Measurements from ENCODE around the gene TENT5A.

The TENT5A gene

GRCh38 chr6:81789291-81789690 lies 36.8 kb upstream of the TENT5A start (continued):
- TF ChIP-seq ZNF394 (tag by site-specific recombination; IDR thresholded peaks at IDR 0.05; ENCODE audit: borderline replicate concordance) (no peak), ZNF473 (tag by site-specific recombination; IDR thresholded peaks at IDR 0.05) (no peak), YY1 (tag by site-specific recombination; IDR thresholded peaks at IDR 0.05) (no peak), EGR2 (tag by site-specific recombination; IDR thresholded peaks at IDR 0.05; ENCODE audit: low read depth) (no peak), ZXDB (tag by site-specific recombination; IDR thresholded peaks at IDR 0.05) (no peak)

DNA sequence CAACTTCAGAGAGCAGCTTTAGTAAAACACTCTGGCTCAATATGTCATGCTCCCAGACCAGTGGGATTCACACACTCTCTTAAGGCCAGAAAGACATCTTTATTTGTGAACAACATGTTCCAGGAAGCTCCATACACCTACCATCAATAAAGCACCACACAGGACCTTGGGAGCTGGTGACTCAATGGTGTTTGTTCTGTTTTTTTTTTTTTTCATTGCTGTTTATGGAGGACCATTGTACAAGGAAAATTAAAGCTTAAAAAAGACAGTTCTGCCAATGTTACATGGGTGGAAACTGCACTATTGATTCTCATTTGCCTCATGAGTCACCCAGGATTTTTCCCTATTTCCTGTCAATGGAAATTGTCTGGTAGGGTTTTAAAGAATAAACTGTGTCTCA lies 36.3 kb upstream of the TENT5A start:
- no peak overlapping the region for H3K27ac ChIP-seq (ENCODE audit: extremely low read depth, low read depth, low read length)
- POLR2A ChIA-PET: interaction anchor here (0.6 to 1.3 kb wide), 3 partner anchors 22 to 472 kb away, joined by 3 to 5 read pairs (median 4); no protein-coding TSS in a partner anchor

GRCh38 chr6:81787313-81788068 lies 35.0 kb upstream of the TENT5A start:
- ChIA-PET POLR2A (no interaction called here), CTCF (interaction anchor here (0.5 kb wide), 1 partner anchor 552 kb away, joined by 3 read pairs; no protein-coding TSS in a partner anchor)
- Histone ChIP-seq H3K4me1 (ENCODE audit: control insufficient read depth, insufficient read depth, low read length) (peaks cover 3% of the 10 kb centered on the region), H3K4me3 (ENCODE audit: low read depth, low read length) (no peak overlapping the region), H3K36me3 (ENCODE audit: control insufficient read depth in 2 of 2, insufficient read depth in 1 of 2, low read length in 2 of 2) (no peaks in the 10 kb centered on the region), H3K9me3 (ENCODE audit: control insufficient read depth, insufficient read depth, low read depth, low read length) (no peaks in the 10 kb centered on the region), H3K27ac (ENCODE audit: extremely low read depth, low read depth, low read length) (no peak overlapping the region)
- no peak for TF ChIP-seq SALL2 (tag by site-specific recombination; IDR thresholded peaks at IDR 0.05; ENCODE audit: borderline replicate concordance)
- TF ChIP-seq, protein P1, sequence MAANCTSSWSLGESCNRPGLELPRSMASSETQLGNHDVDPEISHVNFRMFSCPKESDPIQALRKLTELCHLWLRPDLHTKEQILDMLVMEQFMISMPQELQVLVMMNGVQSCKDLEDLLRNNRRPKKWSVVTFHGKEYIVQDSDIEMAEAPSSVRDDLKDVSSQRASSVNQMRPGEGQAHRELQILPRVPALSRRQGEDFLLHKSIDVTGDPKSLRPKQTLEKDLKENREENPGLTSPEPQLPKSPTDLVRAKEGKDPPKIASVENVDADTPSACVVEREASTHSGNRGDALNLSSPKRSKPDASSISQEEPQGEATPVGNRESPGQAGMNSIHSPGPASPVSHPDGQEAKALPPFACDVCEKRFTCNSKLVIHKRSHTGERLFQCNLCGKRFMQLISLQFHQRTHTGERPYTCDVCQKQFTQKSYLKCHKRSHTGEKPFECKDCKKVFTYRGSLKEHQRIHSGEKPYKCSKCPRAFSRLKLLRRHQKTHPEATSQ (tag by site-specific recombination; IDR thresholded peaks at IDR 0.05): no peak
- no peak for TF ChIP-seq YY2 (tag by site-specific recombination; IDR thresholded peaks at IDR 0.05)
- no peak for TF ChIP-seq ZNF433 (tag by site-specific recombination; IDR thresholded peaks at IDR 0.05; ENCODE audit: low read depth)
- no peak for TF ChIP-seq GLIS2 (tag by site-specific recombination; IDR thresholded peaks at IDR 0.05)
- TF ChIP-seq KLF16 (tag by site-specific recombination; IDR thresholded peaks at IDR 0.05): no peak
- no peak for TF ChIP-seq ZNF248 (tag by site-specific recombination; IDR thresholded peaks at IDR 0.05)
- TF ChIP-seq SCRT1 (tag by site-specific recombination; IDR thresholded peaks at IDR 0.05; ENCODE audit: borderline replicate concordance): no peak
- TF ChIP-seq ZNF146 (tag by site-specific recombination; IDR thresholded peaks at IDR 0.05): no peak
- TF ChIP-seq BCL11B (tag by site-specific recombination; IDR thresholded peaks at IDR 0.05; ENCODE audit: low read depth): no peak
- TF ChIP-seq ZNF544 (tag by site-specific recombination; IDR thresholded peaks at IDR 0.05): no peak
- no peak for TF ChIP-seq KLF9 (tag by site-specific recombination; IDR thresholded peaks at IDR 0.05; ENCODE audit: low read depth)
- TF ChIP-seq GLI2 (tag by site-specific recombination; IDR thresholded peaks at IDR 0.05; ENCODE audit: borderline replicate concordance, low read depth): no peak
- no peak for TF ChIP-seq SP7 (tag by site-specific recombination; IDR thresholded peaks at IDR 0.05)
- TF ChIP-seq ZNF548 (tag by site-specific recombination; IDR thresholded peaks at IDR 0.05): no peak
- TF ChIP-seq OSR2 (tag by site-specific recombination; IDR thresholded peaks at IDR 0.05): no peak
- no peak for TF ChIP-seq ZNF140 (tag by site-specific recombination; IDR thresholded peaks at IDR 0.05)
- TF ChIP-seq ZNF585B (tag by site-specific recombination; IDR thresholded peaks at IDR 0.05): no peak
- TF ChIP-seq PRDM1 (tag by site-specific recombination; IDR thresholded peaks at IDR 0.05): no peak
- no peak for TF ChIP-seq ZNF202 (tag by site-specific recombination; IDR thresholded peaks at IDR 0.05; ENCODE audit: borderline replicate concordance)

More for the DNA sequence above, 36.3 kb upstream of the TENT5A start:
- no peaks in the 10 kb centered on the region for H3K9me3 ChIP-seq (ENCODE audit: control insufficient read depth, insufficient read depth, low read depth, low read length)
- peaks cover 3% of the 10 kb centered on the region for H3K4me1 ChIP-seq (ENCODE audit: control insufficient read depth, insufficient read depth, low read length)
- CTCF ChIA-PET: interaction anchor here (0.7 kb wide), 1 partner anchor 217 kb away, joined by 7 read pairs; no protein-coding TSS in a partner anchor
- no peak overlapping the region for H3K4me3 ChIP-seq (ENCODE audit: low read depth, low read length)
- H3K36me3 ChIP-seq (ENCODE audit: control insufficient read depth in 2 of 2, insufficient read depth in 1 of 2, low read length in 2 of 2): no peaks in the 10 kb centered on the region
- TF ChIP-seq GFI1B (tag by site-specific recombination; IDR thresholded peaks at IDR 0.05): no peak
- TF ChIP-seq ZNF585B (tag by site-specific recombination; IDR thresholded peaks at IDR 0.05): no peak
- TF ChIP-seq ZNF621 (tag by site-specific recombination; IDR thresholded peaks at IDR 0.05): no peak
- no peak for TF ChIP-seq ZNF221 (tag by site-specific recombination; IDR thresholded peaks at IDR 0.05; ENCODE audit: borderline replicate concordance)
